Measurements from ENCODE around the gene CTNNA2. TPM values are rescaled to one million over a fixed set of nuclear protein-coding genes. Genes with fewer than 3 reads are reported as not detected.

Gene CTNNA2
- total and polyA plus RNA-seq, 2 of the 8 experiments (the other 6 are each of a cell fraction or from before 2014, with no cell fraction given), result 3.9 to 9.0 TPM

- no peak for TF ChIP-seq TCF12 (IDR thresholded peaks at IDR 0.05; ENCODE audit: low read depth, low read length)
- no peak for TF ChIP-seq CREB1 (IDR thresholded peaks at IDR 0.05)
- TF ChIP-seq SIN3A (conservative IDR thresholded peaks at IDR 0.05 in 1 of 2, IDR thresholded peaks at IDR 0.05 in 1 of 2; ENCODE audit: low read depth in 1 of 2, low read length in 2 of 2), result no peak
- TF ChIP-seq BACH1 (IDR thresholded peaks at IDR 0.05; ENCODE audit: low read length), result no peak
These were observed 638.4 kb downstream of the CTNNA2 start (continued) for GRCh38 chr2:80151248-80151647.

All from H1 (cell line).